Measurements from ENCODE around the gene GRM2. TPM values are rescaled to one million over a fixed set of nuclear protein-coding genes. Genes with fewer than 3 reads are reported as not detected.
A peak's percentile ranks its signal among the peaks of the same experiment; 100 is the strongest.

Gene GRM2
- total RNA-seq, 1 experiment from 2014 or later: 0.57 TPM

DNA sequence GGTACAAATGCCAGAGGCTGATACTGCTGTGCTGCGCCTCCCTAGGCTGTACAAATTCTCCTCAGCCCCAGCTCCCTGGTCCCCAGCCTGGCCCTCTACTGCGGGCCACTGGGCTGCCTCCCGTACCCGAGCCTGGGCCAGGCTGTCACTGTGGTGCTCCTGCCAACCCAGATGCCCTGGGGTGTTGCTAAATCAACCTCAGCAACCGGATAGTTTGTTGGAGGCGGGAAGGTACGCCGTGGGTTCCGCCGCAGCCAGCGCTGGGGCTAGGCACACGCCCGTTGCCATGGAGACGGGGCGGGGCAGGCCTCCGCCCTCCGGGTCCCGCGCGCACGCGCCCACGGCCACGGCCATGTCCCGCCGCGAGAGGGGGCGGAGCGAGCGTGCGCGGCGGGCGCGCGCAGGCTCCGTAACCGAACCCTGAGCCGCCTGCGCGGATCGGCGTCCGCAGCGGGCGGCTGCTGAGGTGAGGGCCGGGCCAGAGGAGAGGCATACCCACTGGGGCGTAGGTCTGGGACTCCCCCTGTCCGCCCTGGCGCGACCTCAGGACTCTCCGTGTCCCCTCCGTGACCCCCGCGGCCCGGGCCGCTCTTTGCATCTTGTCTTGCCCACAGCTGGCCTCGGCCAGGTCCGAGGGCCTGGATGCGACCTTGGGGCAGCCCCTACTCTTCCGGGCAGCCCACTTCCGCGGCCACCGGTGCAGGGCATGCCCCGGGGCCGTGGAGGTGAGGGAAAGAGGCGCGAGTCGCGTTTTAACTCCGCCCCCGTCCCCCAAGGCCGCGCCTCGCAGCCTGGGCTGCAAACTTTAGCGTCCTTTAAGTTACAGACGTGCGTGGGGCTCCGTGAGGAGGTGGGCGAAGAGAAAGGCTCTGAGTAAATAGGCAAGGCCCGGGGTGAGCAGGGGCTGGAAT, 35.8 kb upstream of the GRM2 start, which contains the start of gene TEX264:
TSS of gene TEX264 (plus strand) at position 430 of the 911 bp plus-strand sequence. CDS start 3,053 bp downstream, outside the sequence.
- BruUV-seq (replicated peaks): no TSS peak
- CTCF ChIA-PET: interaction anchor here (0.6 to 2.9 kb wide), 5 partner anchors 10 to 171 kb away, joined by 4 to 35 read pairs (median 20); partner anchors contain the start of gene DCAF1
- intact Hi-C loops (cut with micrococcal nuclease; ENCODE audit: unreplicated experiment): no loop called here
- peak within 1 kb of the TSS; percentile 76 for H3K27ac Mint-ChIP-seq (ENCODE audit: unreplicated experiment)
- H3K36me3 Mint-ChIP-seq (ENCODE audit: insufficient read depth, unreplicated experiment): peaks cover 21% of the 10 kb centered on the region
- peak; percentile 89 for DNase-seq
- TF ChIP-seq, protein P1, sequence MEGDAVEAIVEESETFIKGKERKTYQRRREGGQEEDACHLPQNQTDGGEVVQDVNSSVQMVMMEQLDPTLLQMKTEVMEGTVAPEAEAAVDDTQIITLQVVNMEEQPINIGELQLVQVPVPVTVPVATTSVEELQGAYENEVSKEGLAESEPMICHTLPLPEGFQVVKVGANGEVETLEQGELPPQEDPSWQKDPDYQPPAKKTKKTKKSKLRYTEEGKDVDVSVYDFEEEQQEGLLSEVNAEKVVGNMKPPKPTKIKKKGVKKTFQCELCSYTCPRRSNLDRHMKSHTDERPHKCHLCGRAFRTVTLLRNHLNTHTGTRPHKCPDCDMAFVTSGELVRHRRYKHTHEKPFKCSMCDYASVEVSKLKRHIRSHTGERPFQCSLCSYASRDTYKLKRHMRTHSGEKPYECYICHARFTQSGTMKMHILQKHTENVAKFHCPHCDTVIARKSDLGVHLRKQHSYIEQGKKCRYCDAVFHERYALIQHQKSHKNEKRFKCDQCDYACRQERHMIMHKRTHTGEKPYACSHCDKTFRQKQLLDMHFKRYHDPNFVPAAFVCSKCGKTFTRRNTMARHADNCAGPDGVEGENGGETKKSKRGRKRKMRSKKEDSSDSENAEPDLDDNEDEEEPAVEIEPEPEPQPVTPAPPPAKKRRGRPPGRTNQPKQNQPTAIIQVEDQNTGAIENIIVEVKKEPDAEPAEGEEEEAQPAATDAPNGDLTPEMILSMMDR (IDR thresholded peaks at IDR 0.05; ENCODE audit: unreplicated experiment): no peak
- H3K27me3 Mint-ChIP-seq (ENCODE audit: unreplicated experiment): no peaks in the 10 kb centered on the region
- H3K9me3 Mint-ChIP-seq (ENCODE audit: low read depth, unreplicated experiment): no peaks in the 10 kb centered on the region
- H3K4me3 Mint-ChIP-seq (ENCODE audit: low read depth, unreplicated experiment): peak within 1 kb of the TSS; percentile 97
- H3K4me1 Mint-ChIP-seq (ENCODE audit: low read depth, unreplicated experiment): peaks cover 26% of the 10 kb centered on the region

DNA sequence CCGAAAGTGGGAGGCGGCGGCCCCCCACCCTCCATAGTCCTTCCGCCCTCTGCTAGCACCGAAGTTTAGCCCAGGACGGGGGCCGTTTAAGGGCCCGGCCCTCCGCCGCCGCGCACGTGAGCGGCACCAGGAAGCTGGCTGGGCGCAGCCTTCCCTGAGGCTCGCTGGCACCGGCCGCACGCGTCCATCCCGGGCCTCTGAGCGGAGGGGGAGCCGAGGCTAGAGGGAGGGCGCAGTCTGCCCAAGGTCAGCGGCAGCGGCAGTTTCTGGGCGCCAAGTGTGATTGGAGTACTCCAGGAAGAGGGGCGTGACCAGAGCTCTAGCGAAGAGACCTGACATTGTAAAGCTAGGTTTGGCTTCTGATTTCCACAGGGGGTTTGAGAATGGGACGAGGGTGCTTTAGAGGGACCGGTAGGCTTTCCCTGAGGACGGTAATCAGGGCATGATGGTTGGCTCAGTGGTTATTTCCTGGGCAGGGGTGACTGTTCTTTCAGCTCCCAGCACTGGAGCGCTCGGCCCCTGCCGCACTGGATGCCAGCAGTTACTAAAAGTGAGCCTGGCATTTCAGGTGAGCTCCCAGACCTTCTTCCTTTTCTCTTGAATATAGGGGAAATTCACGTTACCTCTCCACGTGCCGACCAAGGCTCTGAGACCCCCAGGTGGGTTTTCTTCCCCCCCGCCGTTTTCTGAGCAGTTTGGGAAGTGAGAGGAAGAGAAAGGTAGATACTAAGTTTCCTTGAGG, 35.0 kb upstream of the GRM2 start:
- BruUV-seq (replicated peaks): no TSS peak
- no peaks in the 10 kb centered on the region for H3K9me3 Mint-ChIP-seq (ENCODE audit: low read depth, unreplicated experiment)
- CTCF ChIA-PET: interaction anchor here (0.7 to 2.9 kb wide), 3 partner anchors 10 to 172 kb away, joined by 3 to 20 read pairs (median 8); partner anchors contain the start of gene DCAF1
- TF ChIP-seq, protein P1 (IDR thresholded peaks at IDR 0.05; ENCODE audit: unreplicated experiment): no peak
- no peaks in the 10 kb centered on the region for H3K27me3 Mint-ChIP-seq (ENCODE audit: unreplicated experiment)
- peak overlapping the region; percentile 76 for H3K27ac Mint-ChIP-seq (ENCODE audit: unreplicated experiment)
- intact Hi-C loops (cut with micrococcal nuclease; ENCODE audit: unreplicated experiment): no loop called here
- H3K4me1 Mint-ChIP-seq (ENCODE audit: low read depth, unreplicated experiment): peaks cover 26% of the 10 kb centered on the region
- H3K36me3 Mint-ChIP-seq (ENCODE audit: insufficient read depth, unreplicated experiment): peaks cover 21% of the 10 kb centered on the region
- DNase-seq: peak; percentile 63
- H3K4me3 Mint-ChIP-seq (ENCODE audit: low read depth, unreplicated experiment): peak overlapping the region; percentile 97

DNA sequence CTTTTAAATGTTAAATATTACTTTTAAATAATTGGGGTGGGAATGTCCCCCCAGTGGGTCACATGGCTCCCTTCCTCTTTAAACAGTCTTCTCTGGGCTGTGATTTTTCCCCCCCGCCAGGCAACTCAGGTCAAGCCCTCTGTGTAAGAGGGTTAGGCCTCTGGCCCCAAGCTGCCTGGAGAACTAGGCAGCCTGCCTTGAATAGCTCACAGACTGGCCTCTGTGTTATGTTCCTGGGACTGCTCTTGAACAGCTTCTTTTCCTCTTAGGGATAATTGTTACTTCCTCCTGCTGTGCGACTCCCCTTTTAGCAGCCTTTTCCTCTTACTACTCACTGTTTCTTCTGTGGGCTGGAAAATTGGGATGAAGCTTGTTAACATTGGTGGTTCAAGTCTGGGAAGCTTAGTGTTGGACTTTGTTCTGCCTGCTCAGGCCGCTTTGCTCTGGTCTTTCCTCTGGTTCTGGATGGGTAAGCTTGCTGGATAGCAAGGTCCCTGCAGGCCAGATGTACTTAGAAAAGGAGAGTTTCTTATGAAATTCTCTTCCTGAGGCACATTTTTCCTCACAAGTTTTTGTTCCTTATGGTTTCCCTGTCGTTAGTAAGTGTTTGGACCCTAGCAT, 33.6 kb upstream of the GRM2 start:
- H3K4me3 Mint-ChIP-seq (ENCODE audit: low read depth, unreplicated experiment): no peak overlapping the region
- CTCF ChIA-PET: interaction anchor here (1.7 to 2.9 kb wide), 3 partner anchors 9 to 174 kb away, joined by 5 to 20 read pairs (median 8); partner anchors contain the start of gene DCAF1

More for the DNA sequence above, 33.6 kb upstream of the GRM2 start:
- no peaks in the 10 kb centered on the region for H3K27me3 Mint-ChIP-seq (ENCODE audit: unreplicated experiment)
- no peaks in the 10 kb centered on the region for H3K9me3 Mint-ChIP-seq (ENCODE audit: low read depth, unreplicated experiment)
- TF ChIP-seq, protein P1 (IDR thresholded peaks at IDR 0.05; ENCODE audit: unreplicated experiment): no peak
- peaks cover 24% of the 10 kb centered on the region for H3K4me1 Mint-ChIP-seq (ENCODE audit: low read depth, unreplicated experiment)
- H3K36me3 Mint-ChIP-seq (ENCODE audit: insufficient read depth, unreplicated experiment): peaks cover 21% of the 10 kb centered on the region
- H3K27ac Mint-ChIP-seq (ENCODE audit: unreplicated experiment): no peak overlapping the region
- intact Hi-C loops (cut with micrococcal nuclease; ENCODE audit: unreplicated experiment): no loop called here
- no peak for DNase-seq
- no TSS peak for BruUV-seq (replicated peaks)

Measured in Calu3 (cell line).